ENCODE data around the gene RC3H1. TPM values are rescaled to one million over a fixed set of nuclear protein-coding genes. Genes with fewer than 3 reads are reported as not detected.

Gene RC3H1
- total and polyA plus RNA-seq, 9 of the 15 experiments (the other 6 are each of a cell fraction or from before 2014, with no cell fraction given): 2.4 to 31.7 (median 12.4) TPM

- TF ChIP-seq PBX2 (CRISPR knock-in tag; IDR thresholded peaks at IDR 0.05; ENCODE audit: low read depth): no peak
- no peak for TF ChIP-seq PBX2 (tag; conservative IDR thresholded peaks at IDR 0.05; ENCODE audit: low read depth)
- TF ChIP-seq ZNF12 (CRISPR knock-in tag; IDR thresholded peaks at IDR 0.05): no peak
- TF ChIP-seq BMI1 (IDR thresholded peaks at IDR 0.05; ENCODE audit: low read length): no peak
- no peak for TF ChIP-seq DLX4 (CRISPR knock-in tag; IDR thresholded peaks at IDR 0.05)
- no peak for TF ChIP-seq ZNF140 (CRISPR knock-in tag; IDR thresholded peaks at IDR 0.05)
- no peak for TF ChIP-seq PTRF (tag; IDR thresholded peaks at IDR 0.05)
- TF ChIP-seq ZFP91 (CRISPR knock-in tag; IDR thresholded peaks at IDR 0.05): no peak
- no peak for TF ChIP-seq THRAP3 (IDR thresholded peaks at IDR 0.05; ENCODE audit: borderline replicate concordance)
- 0 out of 2 replicates have a peak, but pooled peaks have one; percentile 67 for TF ChIP-seq HLTF (IDR thresholded peaks at IDR 0.05)
- TF ChIP-seq MEF2D (tag; conservative IDR thresholded peaks at IDR 0.05; ENCODE audit: low read depth): no peak
- TF ChIP-seq ZZZ3 (IDR thresholded peaks at IDR 0.05): no peak
- TF ChIP-seq SAFB2 (IDR thresholded peaks at IDR 0.05; ENCODE audit: borderline replicate concordance, low read depth, low read length, severe bottlenecking): no peak
- TF ChIP-seq CREB3 (tag; conservative IDR thresholded peaks at IDR 0.05; ENCODE audit: low read depth): no peak
- no peak for TF ChIP-seq MXD1 (CRISPR knock-in tag; IDR thresholded peaks at IDR 0.05; ENCODE audit: borderline replicate concordance, poor library complexity, severe bottlenecking)
- TF ChIP-seq ZFPM2 (CRISPR knock-in tag; IDR thresholded peaks at IDR 0.05): no peak
- no peak for TF ChIP-seq KLF10 (CRISPR knock-in tag; IDR thresholded peaks at IDR 0.05)
- TF ChIP-seq TCF3 (CRISPR knock-in tag; IDR thresholded peaks at IDR 0.05): peak; percentile 28
- TF ChIP-seq NR2C2 (CRISPR knock-in tag; IDR thresholded peaks at IDR 0.05): no peak
- TF ChIP-seq NR2C2 (tag; IDR thresholded peaks at IDR 0.05): peak; percentile 53; the same call in 1 of the 2 replicates
- TF ChIP-seq ZNF263 (CRISPR knock-in tag; IDR thresholded peaks at IDR 0.05; ENCODE audit: borderline replicate concordance): peak; percentile 99
- TF ChIP-seq TEAD2 (tag; IDR thresholded peaks at IDR 0.05): no peak
These were observed at the start of gene RC3H1 (continued) for GRCh38 chr1:174022080-174022975.

Data from K562 (cell line).